NCI-H345 (cell line): ENCODE data around the gene RANBP1.
"Not testable (repeated sequence)": the region's sequence is repeated elsewhere in the genome, so short reads cannot be mapped to it uniquely, and the experiment has no call there.

ENCODE experiments used
- DNase-seq: peaks from one replicate; lab custom pipeline; 2025; lab: John Stamatoyannopoulos, UW

The RANBP1 gene

DNA sequence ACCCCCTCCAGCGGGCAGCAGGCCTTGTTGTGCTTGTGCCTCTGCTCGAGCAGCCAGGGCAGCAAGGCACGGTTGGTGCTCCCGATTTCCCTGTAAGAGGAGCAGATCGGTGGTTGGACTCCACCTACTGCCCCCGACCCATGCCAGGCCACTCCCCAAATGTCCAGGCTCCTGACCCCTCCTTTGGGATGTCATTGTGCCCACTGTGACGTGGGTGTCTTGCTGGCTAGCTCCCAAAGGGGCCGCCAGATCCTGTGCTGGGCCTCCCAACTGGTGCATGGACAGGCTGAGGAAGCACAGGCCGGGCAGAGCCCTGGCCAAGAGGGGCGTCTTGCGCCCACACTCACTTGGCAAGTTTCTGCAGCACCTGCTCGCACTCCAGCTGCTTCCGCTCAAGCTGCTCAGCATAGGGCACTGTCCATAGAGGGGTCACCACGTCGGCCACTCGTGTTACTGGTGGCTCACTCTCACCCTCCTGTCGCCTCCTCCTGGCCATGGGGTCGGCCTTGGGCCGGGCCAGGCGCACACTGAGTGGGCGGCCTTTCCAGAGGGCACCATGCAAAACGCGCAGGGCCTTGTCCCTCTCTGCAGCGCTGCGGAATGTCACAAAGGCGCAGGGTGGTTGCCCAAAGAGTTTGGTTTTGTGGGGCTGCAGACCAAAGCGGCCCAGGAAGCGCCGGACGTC is at the start of gene RANBP1:
TSS of gene RANBP1 (plus strand) at position 414 of the 685 bp plus-strand sequence. CDS start at position 495, 81 bp downstream.
- no peak for DNase-seq

DNA sequence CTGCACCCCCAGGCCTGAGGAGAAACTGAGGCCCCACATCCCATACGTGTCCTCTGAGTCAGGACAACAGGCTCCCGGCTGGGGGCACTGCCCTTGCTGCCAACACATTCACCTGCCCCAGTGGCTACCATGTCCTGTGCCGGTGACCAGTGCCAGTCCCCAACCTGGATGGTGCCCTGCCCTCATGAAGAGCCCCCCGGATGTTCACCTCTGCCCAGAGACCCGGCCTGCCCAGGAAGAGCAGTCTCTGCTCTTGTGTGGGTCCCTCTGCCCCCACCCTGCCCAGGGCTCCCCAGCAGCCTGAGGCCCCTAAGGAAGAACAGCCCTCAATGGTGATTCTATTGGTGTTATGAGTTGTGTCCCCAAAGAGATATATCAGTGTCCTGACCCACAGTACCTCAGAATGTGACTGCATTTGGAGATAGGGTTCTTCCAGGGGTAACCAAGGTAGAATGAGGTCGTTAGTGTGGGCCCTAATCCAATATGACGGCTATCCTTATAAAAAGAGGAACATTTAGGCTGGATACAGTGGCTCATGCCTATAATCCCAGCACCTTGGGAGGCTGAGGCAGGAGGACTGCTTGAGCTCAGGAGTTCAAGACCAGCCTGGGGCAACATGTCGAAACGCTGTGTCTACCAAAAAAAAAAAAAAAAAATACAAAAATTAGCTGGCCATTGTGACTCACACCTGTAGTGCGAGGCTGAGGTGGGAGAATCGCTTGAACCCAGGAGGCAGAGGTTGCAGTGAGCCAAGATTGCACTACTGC is 49.1 kb upstream of the RANBP1 start:
- DNase-seq: no peak

DNA sequence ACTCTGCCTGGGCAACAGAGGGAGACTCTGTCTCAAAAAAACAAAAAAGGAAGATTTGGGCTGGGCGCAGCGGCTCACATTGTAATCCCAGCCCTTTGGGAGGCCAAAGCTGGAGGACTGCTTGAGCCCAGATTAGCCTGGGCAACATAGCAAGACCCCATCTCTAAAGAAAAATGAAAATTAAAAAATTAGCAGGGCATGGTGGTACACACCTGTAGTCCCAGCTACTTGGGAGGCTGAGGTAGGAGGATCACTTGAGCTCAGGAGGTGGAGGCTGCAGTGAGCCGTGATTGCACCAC is 48.6 kb upstream of the RANBP1 start:
- DNase-seq: not testable (repeated sequence)

DNA sequence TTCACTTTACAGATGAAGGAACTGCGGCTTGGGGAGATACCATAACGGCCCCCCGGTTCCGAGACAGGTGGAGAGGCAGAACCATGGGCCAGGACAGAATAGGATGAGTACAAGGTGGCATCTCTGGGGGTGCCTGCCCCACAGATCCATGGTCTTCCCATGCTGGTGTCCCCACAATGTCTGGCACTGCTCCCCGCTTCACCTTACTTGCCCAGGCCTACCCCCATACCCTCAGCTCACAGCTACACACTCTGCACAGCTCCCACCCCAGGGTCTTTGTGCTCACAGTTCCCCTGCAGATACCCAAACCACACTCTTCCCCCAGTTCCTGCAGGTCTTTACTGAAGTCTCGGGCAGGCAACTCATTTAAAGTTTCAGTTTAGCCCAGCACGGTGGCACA is 47.3 kb upstream of the RANBP1 start:
- DNase-seq: no peak

DNA sequence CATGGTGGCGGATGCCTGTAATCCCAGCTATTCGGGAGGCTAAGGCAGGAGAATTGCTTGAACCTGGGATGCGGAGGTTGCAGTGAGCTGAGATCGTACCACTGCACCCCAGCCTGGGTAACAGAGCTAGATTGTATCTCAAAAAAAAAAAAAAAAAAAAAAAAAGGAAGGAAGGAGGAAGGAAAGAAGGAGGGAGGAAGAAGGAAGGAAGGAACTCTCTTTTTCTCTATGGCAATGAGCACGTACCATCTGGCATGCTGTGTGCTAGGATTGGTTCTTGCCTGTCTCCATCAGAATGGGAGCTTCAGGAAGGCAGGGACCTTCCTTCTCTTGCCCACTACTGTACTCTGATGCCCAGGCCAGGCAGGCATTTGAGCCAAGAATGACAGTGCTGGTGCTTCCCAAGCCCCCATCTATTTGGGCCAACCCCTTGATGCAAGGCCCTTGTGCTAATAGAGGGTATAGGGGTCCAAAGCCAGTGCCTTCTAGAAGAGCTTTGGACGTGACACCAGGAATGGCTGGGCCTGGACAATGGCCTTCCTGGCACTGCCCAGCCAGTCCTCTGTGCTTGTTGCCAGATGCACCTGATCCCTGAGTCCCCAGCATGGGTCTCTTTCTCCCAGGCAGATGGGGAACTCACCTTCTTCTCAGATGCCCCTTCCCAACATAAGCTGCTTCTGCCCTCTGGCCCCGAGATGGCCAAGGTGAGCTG is 46.4 kb upstream of the RANBP1 start:
- DNase-seq: no peak

DNA sequence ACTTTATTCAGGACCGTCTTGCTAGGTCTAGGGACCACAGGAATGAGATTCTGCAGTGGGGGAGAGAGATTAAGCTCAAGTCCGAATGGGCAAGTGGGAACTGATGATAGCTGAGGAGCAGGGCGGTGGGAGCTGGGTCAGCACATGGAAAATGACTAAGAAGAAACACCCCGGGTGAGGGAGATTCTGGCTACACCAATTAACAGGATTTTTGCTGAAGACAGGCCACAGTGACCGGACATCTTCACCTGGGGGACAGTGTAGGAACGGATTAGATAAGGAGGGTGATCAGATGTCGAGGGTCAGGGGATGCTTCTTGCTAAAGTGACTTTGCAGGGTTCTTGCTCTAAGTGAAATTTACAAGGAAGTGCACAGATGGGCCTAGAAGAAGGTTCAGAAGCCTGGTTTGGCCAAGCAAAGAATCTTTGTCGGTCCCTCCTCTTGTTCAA is 44.4 kb upstream of the RANBP1 start:
- no peak for DNase-seq

DNA sequence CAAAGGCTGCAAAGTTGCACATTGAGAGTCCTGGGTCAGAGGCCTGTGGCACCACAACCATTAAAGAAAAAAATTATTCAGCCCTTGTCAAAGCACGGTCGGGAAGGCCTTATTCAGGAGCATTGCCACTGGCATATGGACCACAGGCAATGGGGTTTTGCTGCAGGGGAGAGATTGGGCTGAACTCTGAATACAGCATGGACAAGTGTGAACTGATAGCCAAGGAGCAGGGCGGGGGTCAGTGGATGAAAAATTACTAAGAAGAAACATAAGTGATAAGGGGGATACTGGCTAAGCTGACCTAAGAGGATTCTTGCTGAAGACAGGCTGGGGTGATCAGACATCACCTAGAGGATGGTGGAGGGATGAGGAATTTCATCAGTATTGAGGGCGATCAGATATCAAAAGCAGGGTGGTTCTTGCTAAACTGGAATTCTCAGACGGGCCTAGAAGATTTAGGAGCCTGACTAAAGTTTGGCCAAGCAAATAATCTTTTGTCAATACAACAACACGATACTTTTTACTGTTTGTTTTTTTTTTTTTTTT is 39.2 kb upstream of the RANBP1 start:
- no peak for DNase-seq

DNA sequence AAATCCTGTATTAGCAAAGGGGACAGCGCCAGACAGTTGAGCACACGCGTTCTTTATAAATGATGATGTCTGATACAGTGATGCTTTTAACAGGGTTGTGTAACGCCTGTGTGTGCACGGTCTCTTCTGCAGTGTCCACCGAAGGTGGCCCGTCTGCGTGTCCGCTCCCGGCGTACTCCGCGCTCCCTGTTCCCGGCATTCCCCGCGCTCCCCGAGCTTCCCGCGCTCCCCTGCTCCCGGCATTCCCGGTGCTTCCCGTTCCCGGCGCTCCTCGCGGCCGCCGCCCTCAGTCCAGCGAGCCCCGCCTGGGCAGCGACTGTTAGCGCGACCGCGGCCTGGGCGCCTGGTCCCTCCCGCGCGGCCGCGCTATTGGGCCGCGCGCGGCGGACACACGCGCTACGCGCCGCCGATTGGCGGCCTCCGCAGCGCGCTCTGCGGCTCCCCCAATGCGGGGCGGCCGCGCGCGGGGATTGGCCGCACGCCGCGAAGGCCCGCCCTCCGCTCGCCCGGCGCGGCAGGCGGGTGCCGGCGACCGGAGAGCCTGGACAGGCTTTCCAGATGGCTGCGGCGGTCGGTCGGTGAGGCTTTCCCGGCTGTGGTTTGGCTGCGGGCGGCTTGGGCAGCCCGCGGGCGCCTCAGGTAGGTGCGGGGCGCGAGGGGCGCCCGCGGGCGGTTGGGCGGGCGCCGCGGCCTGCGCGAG is 36.0 kb upstream of the RANBP1 start, which contains the start of gene DGCR8:
TSS of gene DGCR8 (plus strand) at position 497 of the 700 bp plus-strand sequence. CDS start 5,723 bp downstream, outside the sequence.
- DNase-seq: peak; percentile 92

DNA sequence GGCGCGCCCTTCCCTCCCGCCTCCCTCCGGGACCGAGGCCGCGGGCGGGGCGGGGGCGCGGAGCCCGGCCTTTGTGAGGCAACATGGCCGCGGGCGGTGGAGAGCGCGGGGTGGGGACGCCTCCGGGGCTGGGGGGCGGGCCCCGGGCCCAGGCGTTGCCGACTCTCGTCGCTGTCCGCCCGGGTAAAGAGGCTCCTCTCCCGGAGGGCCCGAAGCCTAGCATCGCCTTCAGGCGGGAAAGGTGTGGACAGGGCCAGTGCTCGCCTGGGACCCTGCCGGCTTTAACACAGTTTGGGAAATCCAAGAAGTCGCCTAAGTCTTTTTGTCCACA is 35.5 kb upstream of the RANBP1 start:
- peak; percentile 67 for DNase-seq

DNA sequence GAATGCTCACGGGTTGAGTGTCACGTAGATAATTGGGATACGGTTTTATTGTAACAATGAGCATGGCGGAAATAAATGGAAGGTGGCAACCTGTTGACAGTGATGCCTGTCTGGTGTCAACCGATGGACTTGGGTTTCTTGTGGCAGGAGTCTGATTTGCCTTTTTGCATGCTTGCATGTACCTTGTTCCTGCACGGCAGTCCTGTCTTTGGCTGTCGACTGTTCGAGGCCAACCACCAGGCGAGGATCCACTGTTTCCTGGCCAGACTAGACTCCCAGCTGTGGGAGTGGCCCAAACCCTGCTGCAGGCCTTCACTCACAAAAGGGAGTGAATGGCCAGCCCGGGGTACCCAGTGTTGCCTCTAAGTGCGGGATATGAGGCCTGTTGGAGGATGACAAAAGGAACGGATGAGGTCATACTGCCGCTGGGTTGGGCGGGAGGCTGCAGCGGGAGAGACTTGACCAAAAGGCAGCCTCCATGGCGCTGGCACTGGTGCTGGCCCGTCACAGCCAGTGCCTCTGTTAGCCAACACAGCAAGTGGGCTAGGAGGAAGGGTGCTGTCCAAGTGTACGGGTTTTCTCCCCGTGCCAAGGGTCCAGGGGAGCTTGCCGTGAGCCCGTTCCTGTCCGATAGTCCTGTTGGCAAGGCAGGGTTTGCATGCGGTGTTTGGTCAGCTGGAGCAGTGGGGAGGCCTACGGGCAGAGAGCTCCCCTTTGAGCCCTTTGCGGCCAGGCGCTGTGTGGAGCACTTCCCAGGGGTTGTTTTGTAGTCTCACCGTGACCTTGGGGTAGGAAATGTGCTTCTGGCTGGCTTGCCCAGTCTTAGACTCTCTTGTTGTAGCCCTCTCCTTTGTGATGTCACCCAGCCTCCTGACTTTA is 34.9 kb upstream of the RANBP1 start:
- peak; percentile 2 for DNase-seq

DNA sequence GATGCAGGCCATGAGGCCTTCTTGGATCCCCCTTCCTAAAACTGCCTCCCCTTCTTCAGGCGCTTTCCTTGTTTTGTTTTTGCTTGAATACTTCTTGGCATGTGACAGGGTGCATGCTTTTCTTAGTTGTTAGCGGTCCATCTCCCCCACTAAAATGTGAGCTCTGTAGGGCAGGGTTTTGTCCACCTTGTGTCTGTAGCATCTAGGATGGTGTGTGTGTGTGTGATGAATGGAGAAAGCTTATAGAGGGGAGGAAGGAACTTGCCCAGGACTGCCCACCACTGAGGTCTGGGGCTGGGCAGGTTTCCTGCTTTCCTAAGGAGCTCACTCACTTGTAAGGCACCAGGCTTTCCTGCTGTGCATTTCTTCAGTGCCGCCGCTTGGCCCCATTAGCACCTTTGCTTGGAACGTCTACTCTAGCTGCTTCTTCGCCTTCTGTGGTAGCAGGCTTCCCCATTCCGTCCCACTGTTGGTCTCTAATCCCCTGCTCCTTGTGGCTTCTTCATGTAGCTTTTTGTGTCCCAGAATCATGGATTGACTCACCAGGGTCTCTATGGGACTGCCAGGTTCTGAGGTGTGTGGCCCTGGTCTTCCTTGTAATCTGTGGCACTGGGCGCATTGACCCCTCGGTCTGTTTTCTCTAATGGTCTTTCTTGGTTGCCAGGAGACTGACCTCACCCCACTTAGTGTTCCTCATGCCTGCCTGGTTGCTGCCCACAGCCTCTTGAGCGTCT is 32.6 kb upstream of the RANBP1 start:
- no peak for DNase-seq

DNA sequence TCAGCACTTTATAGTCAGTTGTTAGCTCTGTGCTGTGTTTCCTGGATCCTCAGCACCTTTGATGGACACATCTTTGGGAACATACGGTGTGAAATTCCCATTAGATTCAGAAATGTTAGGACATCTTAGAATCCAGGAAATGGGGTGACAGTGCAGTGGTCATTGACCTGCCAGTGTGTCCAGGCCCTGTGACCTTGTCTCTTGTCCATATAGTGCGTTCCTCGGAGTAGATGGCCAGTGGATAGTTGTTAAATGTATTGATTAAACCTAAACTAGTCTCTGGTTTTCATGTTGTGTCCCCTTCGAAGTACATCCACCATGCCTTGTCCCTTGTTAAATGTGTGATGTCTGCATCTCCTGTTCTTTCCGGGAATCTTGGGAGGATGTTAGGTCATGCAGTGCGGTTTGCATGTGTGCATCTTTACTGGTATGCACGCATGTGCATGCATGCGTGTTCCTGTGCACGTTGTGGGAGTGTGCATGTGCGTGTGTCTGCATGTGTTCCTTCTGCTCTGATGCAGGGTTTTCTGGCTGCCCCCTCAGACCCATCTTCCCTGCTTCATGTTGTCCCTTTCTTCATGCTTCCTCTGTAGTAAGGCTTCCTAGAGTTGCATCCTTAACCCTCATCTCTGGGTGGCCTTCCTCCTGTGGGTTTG is 31.9 kb upstream of the RANBP1 start:
- DNase-seq: no peak

DNA sequence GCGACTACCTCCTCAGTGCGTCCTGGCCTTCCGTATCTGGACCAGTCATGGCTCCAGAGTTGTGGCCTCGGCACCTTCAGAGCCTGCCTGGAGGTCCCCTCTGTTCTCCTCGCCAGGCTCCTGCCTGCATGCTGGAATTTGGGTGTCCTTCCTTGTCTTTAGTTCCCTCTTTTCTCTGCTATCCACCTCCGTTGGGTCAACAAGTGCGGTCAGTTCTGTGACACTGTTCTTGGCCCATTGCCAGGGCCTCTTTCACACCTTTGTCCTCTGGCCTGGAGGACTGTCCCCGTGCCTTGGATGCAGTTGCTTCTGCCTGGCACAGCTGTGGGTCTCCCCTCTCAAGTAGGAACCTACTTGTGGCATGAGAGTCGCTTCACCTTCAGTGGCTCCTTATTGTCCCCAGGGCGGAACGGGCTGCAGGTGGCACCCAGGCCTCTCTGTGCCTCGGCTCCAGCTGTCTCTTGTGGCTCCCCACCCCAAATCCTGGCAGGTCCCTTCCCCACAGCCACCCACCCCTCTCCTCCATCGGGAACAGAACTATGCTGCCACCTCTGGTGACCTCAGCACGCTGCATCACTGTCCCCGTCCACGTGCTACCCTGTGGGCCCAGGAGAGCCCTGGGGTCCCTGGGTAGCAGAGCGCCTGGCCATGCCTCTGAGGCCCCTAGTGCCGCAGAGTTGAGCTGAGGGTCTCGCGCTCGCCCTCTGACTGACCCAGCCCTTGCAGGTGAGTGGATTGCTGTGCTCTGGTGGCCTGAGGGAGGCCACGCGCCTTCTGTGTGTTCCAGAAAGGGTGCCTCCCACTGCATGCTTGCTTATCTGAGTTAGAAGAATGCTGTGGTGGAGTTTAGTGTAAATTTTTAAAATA is 31.1 kb upstream of the RANBP1 start:
- DNase-seq: no peak

DNA sequence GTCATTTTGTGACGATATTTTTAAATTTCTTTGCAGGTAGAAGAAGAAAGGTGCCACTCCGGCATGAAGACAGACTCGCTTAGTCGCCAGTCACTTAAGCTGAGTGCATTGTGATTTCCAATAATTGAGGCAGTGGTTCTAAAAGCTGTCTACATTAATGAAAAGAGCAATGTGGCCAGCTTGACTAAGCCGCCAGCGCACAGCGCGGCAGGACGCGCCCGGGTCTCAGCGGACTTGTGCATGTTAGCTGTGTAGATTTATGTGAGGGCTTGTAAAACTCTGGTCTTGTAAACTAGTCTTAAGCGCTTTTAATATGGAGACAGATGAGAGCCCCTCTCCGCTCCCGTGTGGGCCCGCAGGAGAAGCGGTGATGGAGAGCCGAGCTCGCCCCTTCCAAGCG is 30.3 kb upstream of the RANBP1 start:
- no peak for DNase-seq

DNA sequence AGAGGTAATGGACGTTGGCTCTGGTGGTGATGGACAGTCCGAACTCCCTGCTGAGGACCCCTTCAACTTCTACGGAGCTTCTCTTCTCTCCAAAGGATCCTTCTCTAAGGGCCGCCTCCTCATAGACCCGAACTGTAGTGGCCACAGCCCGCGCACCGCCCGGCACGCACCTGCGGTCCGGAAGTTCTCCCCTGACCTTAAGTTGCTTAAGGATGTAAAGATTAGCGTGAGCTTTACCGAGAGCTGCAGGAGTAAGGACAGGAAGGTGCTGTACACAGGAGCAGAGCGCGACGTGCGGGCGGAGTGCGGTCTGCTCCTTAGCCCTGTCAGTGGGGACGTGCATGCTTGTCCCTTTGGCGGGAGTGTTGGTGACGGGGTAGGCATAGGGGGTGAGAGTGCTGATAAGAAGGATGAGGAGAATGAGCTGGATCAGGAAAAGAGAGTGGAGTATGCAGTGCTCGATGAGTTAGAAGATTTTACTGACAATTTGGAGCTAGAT is 29.8 kb upstream of the RANBP1 start:
- no peak for DNase-seq

DNA sequence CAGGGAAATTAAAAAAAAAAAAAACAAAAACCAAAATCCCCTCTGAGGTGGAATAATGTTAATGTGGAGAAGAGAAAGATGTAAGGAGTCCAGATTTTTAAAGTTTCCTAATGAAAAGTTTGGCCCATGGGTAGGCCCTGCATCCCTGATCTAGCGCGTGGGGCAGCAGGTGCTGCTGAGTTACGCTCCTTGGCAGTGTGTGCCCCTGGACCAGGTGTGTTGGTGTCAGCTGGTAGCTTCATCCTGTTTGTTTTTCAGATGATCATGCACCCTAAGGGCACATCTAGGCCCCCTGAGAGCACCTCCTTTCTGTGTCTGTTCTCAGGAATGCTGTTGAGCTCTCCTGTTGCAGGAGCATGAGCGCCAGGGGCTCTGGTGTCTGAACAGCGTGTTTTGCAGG is 29.1 kb upstream of the RANBP1 start:
- DNase-seq: no peak

DNA sequence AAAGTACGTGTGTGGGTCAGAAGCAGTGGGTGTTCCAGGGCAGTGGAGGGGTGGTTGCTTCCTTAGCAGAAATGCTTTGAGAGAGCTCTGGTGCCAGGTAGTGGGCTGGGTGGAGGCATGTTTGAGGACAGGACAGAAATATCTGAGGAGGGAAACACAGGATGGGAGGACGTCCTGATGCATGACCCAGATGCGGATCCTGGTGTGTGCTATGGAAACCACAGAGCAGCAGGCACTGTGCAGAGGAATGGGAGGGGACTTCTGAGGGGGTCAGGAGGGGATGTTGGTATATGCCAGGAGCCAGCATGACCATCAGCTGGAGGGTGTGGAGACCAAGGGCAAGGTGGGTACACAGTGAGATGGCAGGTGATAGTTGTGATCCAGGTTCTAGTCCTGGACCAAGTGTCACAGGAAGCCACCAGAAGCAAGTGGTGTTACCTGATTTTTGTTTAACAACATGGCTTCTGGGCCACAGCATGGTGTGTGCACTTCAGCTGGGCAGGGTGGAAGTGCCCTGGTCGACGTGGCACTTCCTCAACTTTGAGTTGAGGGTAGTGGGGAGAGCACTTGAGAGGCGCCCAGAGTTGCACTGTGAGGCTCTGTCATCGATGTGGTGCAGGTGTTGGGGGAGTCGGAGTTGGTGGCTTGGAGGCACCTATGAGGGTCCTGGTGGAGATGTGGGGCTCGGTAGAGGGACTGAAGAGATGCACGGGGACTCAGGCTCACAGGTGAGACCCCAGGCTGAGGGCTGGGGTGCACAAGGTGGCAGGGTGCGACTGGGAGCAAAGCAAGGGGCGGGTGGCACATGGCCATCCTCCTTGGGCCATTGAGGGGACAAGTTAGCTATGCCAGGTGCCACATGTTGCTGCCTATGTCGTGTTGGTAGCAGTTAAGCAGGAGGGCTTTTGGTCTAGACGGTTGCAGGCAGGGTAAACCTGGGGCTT is 28.3 kb upstream of the RANBP1 start:
- DNase-seq: no peak

DNA sequence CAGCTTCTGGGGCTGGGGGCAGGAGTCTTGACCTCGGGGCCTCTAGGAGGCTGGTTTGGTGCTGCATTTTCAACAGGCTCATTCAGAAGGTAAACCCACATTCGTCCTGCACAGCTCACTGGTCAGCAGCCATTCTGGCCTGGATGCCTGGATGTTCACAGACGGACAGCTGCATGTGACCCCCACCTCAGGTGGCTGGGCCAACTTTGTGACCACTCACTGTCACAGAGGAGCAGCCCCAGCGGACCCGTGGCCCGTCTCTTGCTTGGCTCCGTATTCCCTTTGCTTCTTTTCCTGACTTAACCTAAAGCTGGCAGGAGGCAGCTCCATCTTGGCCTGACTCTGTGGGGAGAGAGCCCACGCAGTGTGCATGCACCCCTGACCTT is 27.6 kb upstream of the RANBP1 start:
- no peak for DNase-seq
